ENCODE results near the gene CROCC2. TPM values are rescaled to one million over a fixed set of nuclear protein-coding genes. Genes with fewer than 3 reads are reported as not detected.

CROCC2 gene
- total and polyA plus RNA-seq, 2 of the 13 experiments (the other 11 are each of a cell fraction or from before 2014, with no cell fraction given): not detected

DNA sequence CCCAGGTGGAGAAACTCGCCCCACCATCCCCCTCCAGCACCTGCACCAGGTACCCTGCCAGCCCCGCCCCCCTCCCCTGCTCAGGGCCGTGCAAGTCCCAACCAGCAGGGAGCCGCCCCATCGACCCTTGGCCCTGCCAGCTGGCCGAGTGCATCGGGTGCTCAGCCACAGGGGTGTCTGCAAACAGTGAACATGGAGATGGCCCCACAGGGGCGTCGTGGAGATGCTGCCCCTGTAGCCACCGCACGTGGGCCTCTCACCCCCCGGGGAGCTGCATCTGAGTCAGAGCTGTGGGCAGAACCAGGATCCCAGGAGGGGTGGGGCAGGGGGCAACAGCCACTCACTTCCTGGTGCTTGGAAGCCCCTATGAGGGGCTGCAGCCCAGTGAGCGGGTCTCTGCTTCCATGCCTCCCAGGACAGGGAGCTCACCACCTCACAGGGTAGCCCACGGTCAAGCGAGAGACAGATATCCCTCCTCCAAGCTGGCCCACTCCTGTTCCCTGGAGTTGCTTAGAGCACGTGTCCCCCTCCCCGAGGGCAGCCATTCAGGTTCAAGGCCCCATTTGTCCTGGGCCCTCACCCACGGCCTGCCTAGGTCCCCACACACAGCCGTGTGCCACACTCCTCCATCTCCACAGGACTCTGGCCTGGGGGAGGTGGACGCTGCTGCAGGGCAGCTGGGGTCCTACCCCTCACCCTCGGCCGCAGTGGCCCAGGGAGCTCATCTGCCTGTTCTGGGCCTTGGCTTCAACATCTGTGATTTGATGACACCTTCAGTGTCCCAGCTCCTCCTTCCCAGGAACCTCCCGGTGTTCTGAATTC lies 9.1 kb upstream of the CROCC2 start (continued):
- TF ChIP-seq, protein P1, sequence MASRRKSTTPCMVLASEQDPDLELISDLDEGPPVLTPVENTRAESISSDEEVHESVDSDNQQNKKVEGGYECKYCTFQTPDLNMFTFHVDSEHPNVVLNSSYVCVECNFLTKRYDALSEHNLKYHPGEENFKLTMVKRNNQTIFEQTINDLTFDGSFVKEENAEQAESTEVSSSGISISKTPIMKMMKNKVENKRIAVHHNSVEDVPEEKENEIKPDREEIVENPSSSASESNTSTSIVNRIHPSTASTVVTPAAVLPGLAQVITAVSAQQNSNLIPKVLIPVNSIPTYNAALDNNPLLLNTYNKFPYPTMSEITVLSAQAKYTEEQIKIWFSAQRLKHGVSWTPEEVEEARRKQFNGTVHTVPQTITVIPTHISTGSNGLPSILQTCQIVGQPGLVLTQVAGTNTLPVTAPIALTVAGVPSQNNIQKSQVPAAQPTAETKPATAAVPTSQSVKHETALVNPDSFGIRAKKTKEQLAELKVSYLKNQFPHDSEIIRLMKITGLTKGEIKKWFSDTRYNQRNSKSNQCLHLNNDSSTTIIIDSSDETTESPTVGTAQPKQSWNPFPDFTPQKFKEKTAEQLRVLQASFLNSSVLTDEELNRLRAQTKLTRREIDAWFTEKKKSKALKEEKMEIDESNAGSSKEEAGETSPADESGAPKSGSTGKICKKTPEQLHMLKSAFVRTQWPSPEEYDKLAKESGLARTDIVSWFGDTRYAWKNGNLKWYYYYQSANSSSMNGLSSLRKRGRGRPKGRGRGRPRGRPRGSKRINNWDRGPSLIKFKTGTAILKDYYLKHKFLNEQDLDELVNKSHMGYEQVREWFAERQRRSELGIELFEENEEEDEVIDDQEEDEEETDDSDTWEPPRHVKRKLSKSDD (CRISPR knock-in tag; IDR thresholded peaks at IDR 0.05; ENCODE audit: low read depth): no peak; the same call in 1 of the 2 replicates
- TF ChIP-seq, protein P2, sequence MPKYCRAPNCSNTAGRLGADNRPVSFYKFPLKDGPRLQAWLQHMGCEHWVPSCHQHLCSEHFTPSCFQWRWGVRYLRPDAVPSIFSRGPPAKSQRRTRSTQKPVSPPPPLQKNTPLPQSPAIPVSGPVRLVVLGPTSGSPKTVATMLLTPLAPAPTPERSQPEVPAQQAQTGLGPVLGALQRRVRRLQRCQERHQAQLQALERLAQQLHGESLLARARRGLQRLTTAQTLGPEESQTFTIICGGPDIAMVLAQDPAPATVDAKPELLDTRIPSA (CRISPR knock-in tag; IDR thresholded peaks at IDR 0.05; ENCODE audit: borderline replicate concordance): no peak
- TF ChIP-seq HNRNPH1 (optimal IDR thresholded peaks at IDR 0.05; ENCODE audit: low read depth, low read length): no peak
- TF ChIP-seq, protein P3, sequence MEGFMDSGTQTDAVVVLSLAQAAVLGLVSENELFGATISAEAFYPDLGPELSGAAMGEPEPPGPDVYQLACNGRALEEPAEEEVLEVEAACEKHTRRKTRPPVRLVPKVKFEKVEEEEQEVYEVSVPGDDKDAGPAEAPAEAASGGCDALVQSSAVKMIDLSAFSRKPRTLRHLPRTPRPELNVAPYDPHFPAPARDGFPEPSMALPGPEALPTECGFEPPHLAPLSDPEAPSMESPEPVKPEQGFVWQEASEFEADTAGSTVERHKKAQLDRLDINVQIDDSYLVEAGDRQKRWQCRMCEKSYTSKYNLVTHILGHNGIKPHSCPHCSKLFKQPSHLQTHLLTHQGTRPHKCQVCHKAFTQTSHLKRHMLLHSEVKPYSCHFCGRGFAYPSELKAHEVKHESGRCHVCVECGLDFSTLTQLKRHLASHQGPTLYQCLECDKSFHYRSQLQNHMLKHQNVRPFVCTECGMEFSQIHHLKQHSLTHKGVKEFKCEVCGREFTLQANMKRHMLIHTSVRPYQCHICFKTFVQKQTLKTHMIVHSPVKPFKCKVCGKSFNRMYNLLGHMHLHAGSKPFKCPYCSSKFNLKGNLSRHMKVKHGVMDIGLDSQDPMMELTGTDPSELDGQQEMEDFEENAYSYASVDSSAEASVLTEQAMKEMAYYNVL (CRISPR knock-in tag; IDR thresholded peaks at IDR 0.05; ENCODE audit: borderline replicate concordance): 0 out of 2 replicates have a peak, but pooled peaks have one; percentile 47
- TF ChIP-seq, protein P4, sequence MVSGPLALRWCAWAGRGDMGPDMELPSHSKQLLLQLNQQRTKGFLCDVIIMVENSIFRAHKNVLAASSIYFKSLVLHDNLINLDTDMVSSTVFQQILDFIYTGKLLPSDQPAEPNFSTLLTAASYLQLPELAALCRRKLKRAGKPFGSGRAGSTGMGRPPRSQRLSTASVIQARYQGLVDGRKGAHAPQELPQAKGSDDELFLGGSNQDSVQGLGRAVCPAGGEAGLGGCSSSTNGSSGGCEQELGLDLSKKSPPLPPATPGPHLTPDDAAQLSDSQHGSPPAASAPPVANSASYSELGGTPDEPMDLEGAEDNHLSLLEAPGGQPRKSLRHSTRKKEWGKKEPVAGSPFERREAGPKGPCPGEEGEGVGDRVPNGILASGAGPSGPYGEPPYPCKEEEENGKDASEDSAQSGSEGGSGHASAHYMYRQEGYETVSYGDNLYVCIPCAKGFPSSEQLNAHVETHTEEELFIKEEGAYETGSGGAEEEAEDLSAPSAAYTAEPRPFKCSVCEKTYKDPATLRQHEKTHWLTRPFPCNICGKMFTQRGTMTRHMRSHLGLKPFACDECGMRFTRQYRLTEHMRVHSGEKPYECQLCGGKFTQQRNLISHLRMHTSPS (CRISPR knock-in tag; IDR thresholded peaks at IDR 0.05; ENCODE audit: low read depth): peak; percentile 93
- TF ChIP-seq, protein P5, sequence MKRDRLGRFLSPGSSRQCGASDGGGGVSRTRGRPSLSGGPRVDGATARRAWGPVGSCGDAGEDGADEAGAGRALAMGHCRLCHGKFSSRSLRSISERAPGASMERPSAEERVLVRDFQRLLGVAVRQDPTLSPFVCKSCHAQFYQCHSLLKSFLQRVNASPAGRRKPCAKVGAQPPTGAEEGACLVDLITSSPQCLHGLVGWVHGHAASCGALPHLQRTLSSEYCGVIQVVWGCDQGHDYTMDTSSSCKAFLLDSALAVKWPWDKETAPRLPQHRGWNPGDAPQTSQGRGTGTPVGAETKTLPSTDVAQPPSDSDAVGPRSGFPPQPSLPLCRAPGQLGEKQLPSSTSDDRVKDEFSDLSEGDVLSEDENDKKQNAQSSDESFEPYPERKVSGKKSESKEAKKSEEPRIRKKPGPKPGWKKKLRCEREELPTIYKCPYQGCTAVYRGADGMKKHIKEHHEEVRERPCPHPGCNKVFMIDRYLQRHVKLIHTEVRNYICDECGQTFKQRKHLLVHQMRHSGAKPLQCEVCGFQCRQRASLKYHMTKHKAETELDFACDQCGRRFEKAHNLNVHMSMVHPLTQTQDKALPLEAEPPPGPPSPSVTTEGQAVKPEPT (CRISPR knock-in tag; IDR thresholded peaks at IDR 0.05; ENCODE audit: low read depth): peak; percentile 86
- TF ChIP-seq, protein P6, sequence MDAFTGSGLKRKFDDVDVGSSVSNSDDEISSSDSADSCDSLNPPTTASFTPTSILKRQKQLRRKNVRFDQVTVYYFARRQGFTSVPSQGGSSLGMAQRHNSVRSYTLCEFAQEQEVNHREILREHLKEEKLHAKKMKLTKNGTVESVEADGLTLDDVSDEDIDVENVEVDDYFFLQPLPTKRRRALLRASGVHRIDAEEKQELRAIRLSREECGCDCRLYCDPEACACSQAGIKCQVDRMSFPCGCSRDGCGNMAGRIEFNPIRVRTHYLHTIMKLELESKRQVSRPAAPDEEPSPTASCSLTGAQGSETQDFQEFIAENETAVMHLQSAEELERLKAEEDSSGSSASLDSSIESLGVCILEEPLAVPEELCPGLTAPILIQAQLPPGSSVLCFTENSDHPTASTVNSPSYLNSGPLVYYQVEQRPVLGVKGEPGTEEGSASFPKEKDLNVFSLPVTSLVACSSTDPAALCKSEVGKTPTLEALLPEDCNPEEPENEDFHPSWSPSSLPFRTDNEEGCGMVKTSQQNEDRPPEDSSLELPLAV (CRISPR knock-in tag; conservative IDR thresholded peaks at IDR 0.05; ENCODE audit: low read depth): no peak
- no peak for TF ChIP-seq ZNF616 (CRISPR knock-in tag; IDR thresholded peaks at IDR 0.05; ENCODE audit: low read depth)
- TF ChIP-seq BHLHE40 (IDR thresholded peaks at IDR 0.05; ENCODE audit: low read length): peak; percentile 66
- TF ChIP-seq, protein P7, sequence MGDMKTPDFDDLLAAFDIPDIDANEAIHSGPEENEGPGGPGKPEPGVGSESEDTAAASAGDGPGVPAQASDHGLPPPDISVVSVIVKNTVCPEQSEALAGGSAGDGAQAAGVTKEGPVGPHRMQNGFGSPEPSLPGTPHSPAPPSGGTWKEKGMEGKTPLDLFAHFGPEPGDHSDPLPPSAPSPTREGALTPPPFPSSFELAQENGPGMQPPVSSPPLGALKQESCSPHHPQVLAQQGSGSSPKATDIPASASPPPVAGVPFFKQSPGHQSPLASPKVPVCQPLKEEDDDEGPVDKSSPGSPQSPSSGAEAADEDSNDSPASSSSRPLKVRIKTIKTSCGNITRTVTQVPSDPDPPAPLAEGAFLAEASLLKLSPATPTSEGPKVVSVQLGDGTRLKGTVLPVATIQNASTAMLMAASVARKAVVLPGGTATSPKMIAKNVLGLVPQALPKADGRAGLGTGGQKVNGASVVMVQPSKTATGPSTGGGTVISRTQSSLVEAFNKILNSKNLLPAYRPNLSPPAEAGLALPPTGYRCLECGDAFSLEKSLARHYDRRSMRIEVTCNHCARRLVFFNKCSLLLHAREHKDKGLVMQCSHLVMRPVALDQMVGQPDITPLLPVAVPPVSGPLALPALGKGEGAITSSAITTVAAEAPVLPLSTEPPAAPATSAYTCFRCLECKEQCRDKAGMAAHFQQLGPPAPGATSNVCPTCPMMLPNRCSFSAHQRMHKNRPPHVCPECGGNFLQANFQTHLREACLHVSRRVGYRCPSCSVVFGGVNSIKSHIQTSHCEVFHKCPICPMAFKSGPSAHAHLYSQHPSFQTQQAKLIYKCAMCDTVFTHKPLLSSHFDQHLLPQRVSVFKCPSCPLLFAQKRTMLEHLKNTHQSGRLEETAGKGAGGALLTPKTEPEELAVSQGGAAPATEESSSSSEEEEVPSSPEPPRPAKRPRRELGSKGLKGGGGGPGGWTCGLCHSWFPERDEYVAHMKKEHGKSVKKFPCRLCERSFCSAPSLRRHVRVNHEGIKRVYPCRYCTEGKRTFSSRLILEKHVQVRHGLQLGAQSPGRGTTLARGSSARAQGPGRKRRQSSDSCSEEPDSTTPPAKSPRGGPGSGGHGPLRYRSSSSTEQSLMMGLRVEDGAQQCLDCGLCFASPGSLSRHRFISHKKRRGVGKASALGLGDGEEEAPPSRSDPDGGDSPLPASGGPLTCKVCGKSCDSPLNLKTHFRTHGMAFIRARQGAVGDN (CRISPR knock-in tag; IDR thresholded peaks at IDR 0.05): peak; percentile 97
- no peak for TF ChIP-seq ZNF567 (CRISPR knock-in tag; IDR thresholded peaks at IDR 0.05; ENCODE audit: borderline replicate concordance)

All from HepG2 (cell line).